ENCODE data around the gene TSPYL4. TPM values are rescaled to one million over a fixed set of nuclear protein-coding genes. Genes with fewer than 3 reads are reported as not detected.
"Not testable (repeated sequence)": the region's sequence is repeated elsewhere in the genome, so short reads cannot be mapped to it uniquely, and the experiment has no call there.

TSPYL4 gene
- 10 to 100 TPM; 53.9 to 63.1 (median 61.7) TPM for polyA plus RNA-seq (ENCODE audit: insufficient read length in 4 of 4)

GRCh38 chr6:116253505-116254296 is at the start of gene TSPYL4:
TSS of gene TSPYL4 (minus strand) at chr6:116254075. CDS start at chr6:116254008, 67 bp downstream.
- peak; percentile 92 to 96 (median 94) for DNase-seq (ENCODE audit: low read depth in 4 of 4, low spot score in 3 of 4)

GRCh38 chr6:116301104-116301503 is 47.2 kb upstream of the TSPYL4 start:
- no peak for DNase-seq (ENCODE audit: low read depth in 4 of 4, low spot score in 3 of 4)

- DNase-seq (ENCODE audit: low read depth in 4 of 4, low spot score in 3 of 4), result no peak
Observed at GRCh38 chr6:116300566-116300965, 46.7 kb upstream of the TSPYL4 start.

- DNase-seq (ENCODE audit: low read depth in 4 of 4, low spot score in 3 of 4), result no peak
Observed at GRCh38 chr6:116298973-116299372, 45.1 kb upstream of the TSPYL4 start.

GRCh38 chr6:116298273-116298672 is 44.4 kb upstream of the TSPYL4 start:
- DNase-seq (ENCODE audit: low read depth in 4 of 4, low spot score in 3 of 4), result no peak

GRCh38 chr6:116292553-116292952 is 38.7 kb upstream of the TSPYL4 start:
- no peak for DNase-seq (ENCODE audit: low read depth in 4 of 4, low spot score in 3 of 4)

- DNase-seq (ENCODE audit: low read depth in 4 of 4, low spot score in 3 of 4), result no peak
Observed at GRCh38 chr6:116291701-116292396, 38.0 kb upstream of the TSPYL4 start.

GRCh38 chr6:116290799-116291198 is 36.9 kb upstream of the TSPYL4 start:
- DNase-seq (ENCODE audit: low read depth in 4 of 4, low spot score in 3 of 4), result no peak

GRCh38 chr6:116289876-116290275 is 36.0 kb upstream of the TSPYL4 start:
- DNase-seq (ENCODE audit: low read depth in 4 of 4, low spot score in 3 of 4), result no peak

GRCh38 chr6:116287689-116288282 is 33.9 kb upstream of the TSPYL4 start:
- DNase-seq (ENCODE audit: low read depth in 4 of 4, low spot score in 3 of 4), result no peak

GRCh38 chr6:116286773-116287358 is 33.0 kb upstream of the TSPYL4 start:
- no peak for DNase-seq (ENCODE audit: low read depth in 4 of 4, low spot score in 3 of 4)

- not testable (repeated sequence) for DNase-seq (ENCODE audit: low read depth in 4 of 4, low spot score in 3 of 4)
Observed at GRCh38 chr6:116284984-116285383, 31.1 kb upstream of the TSPYL4 start.

GRCh38 chr6:116283191-116283590 is 29.3 kb upstream of the TSPYL4 start:
- DNase-seq (ENCODE audit: low read depth in 4 of 4, low spot score in 3 of 4), result no peak

- no peak for DNase-seq (ENCODE audit: low read depth in 4 of 4, low spot score in 3 of 4)
Observed at GRCh38 chr6:116282698-116283097, 28.8 kb upstream of the TSPYL4 start.

GRCh38 chr6:116280933-116281316 is 27.1 kb upstream of the TSPYL4 start:
- no peak for DNase-seq (ENCODE audit: low read depth in 4 of 4, low spot score in 3 of 4)

GRCh38 chr6:116280161-116280932 is 26.5 kb upstream of the TSPYL4 start:
- peak in 2 of 4 donors; percentile 36 to 50 for DNase-seq (ENCODE audit: low read depth in 4 of 4, low spot score in 3 of 4)

GRCh38 chr6:116279232-116280160 is 25.6 kb upstream of the TSPYL4 start, which contains the start of gene TSPYL1:
TSS of gene TSPYL1 (minus strand) at chr6:116279930. CDS start at chr6:116279830, 100 bp downstream.
- DNase-seq (ENCODE audit: low read depth in 4 of 4, low spot score in 3 of 4), result peak; percentile 88 to 97 (median 95)

- peak in 1 of 4 donors; percentile 29 for DNase-seq (ENCODE audit: low read depth in 4 of 4, low spot score in 3 of 4)
Observed at GRCh38 chr6:116278854-116279231, 25.0 kb upstream of the TSPYL4 start.

- DNase-seq (ENCODE audit: low read depth in 4 of 4, low spot score in 3 of 4), result no peak
Observed at GRCh38 chr6:116278481-116278829, 24.6 kb upstream of the TSPYL4 start.
